Hepatic stellate cell (primary cell): ENCODE data around the gene SIGLEC9.
A peak's percentile ranks its signal among the peaks of the same experiment; 100 is the strongest.

Experiments
- DNase-seq: peaks from one replicate; pipeline ENCODE4 v3.0.0; 2011; ENCODE audit warnings: low spot score

The SIGLEC9 gene

DNA sequence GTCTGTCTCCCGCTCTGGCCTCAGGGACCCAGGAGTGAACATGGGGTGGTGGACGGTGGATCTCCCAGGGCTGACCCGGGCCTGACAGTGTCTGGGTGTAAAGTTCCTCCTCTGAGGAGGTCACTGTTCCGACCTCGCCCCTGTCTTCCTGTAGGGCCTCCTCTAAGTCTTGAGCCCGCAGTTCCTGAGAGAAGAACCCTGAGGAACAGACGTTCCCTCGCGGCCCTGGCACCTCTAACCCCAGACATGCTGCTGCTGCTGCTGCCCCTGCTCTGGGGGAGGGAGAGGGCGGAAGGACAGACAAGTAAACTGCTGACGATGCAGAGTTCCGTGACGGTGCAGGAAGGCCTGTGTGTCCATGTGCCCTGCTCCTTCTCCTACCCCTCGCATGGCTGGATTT, at the start of gene SIGLEC9:
Gene SIGLEC9 (plus strand): TSS at position 178 of the 400 bp plus-strand sequence. CDS start 69 bp downstream, at position 247.
- no peak for DNase-seq

DNA sequence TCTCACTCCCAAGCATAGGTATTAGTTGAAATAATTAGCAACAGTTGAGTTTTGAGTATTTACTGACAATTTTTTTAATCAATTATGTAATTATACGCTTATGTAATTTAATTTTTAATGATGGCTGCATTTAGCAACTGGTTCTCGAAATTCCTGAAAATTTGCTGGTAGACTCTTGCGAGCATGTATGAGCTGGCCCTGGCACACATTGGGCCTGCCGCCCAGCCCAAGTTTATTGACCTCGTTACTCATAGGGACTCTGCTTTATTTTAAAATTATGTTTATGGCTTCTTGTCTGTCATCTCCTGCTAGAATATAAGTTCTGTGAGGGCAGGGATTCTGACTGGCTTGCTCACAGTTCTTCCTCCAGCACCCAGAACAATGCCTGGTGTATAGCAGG, 48.7 kb upstream of the SIGLEC9 start:
- no peak for DNase-seq

DNA sequence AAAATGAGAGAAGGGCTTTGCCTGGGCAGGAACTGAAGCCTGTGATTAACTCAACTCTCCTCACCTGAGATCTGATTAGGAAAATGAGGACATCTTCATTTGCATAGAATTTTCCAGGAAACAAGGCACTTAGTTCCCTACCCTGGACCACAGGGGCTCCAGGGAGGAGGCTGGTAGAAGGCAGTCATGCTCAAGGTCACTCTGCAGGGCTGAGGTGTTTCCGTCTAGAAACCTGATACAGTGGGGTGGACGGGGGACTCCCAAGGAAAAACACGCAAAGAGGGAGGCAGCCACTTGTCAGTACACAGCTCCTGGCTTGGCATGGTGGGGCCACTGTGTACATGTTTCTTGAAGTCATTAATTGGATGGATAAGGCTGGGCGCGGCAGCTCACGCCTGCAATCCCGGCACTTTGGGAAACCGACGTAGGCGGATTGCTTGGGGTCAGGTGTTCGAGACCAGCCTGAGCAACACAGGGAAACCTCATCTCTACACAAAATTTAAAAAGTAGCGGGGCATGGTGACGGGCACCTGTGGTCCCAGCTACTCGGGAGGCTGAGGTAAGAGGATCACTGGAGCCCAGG, 48.0 kb upstream of the SIGLEC9 start:
- no peak for DNase-seq

DNA sequence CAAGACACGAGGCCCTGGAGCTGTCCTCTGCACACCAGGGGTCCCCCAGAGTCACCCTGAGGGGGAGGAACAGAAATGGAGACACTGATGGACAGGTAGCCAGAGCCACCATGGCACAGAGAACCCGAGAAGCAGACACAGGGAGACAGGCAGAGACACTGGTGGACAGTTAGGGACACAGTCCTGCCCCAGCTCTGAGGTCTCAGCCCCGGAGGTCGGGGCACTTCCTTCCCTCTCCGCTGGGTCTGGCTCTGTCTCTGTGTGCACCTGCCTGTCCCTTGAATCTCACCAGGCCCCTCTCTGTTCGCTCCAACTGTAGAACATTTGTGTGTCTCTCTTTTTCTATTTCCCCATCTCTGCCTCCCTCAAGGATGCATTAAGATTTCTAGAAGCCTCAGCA, 46.6 kb upstream of the SIGLEC9 start:
- DNase-seq = no peak

DNA sequence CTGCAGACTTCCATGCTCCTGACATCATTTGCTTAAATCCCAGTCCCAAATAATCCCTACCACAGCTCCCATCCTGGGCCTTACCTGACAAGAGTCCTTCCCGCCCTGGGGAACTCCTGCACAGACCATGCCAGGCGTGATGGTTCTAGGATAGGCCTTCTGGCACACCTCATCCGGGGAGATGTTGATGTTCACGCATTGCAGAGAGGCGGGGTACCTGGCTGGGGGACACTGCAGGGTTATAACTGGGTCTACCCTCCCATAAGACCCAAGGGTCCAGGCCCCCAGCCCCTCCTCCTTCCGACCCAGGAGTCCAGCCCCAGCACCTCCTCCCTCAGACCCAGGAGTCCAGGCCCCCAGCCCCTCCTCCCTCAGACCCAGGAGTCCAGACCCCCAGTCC, 46.0 kb upstream of the SIGLEC9 start:
- no peak for DNase-seq

DNA sequence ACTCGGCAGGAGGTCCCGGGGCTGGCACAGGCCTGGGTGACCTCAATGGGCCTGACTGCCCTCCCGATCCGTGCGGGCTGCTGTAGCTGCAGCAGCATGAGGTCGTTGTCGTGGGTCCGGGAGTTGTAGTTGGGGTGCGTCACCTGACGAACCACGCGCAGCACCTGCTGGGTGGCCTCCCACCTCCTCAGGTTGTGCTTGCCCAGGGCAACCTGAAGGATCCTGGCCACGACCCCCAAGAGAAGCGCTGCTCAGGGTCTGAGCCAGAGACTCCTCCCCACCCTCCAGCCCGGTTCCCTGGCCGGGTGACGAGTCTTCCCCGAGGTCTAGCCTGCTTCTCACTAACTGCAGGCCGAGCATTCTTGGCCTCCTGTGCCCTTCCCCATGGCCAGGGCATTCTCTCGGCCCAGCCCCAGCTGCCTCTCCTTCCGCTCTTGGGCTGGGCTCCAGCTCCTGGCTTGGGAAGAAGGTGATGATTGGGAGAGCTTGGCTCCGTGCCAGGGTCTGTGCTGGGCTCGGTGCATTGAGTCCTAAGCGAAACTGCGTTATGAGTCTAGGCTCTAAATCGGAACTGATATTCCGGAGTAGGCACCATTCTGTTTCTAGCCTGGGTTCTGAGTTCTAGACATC, 45.1 kb upstream of the SIGLEC9 start:
- no peak for DNase-seq

DNA sequence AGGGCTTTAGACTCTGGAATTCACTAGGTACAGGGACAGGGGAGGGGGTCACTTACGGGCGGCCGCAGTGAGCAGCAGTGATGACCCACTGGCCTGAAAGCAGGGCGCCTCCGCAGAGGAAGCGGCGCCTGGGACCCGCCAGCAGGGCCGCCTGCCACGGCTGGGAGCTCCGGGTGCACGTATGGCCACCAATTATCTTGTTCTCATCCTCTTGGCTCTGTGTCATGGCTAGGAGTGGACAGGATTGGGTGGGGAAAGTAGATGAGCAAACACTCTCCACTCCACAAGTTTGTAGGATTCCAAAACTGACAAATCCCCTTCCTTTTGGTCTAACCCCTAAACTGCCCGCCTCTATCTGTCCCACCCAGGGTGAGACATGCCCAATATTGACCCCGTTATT, 43.2 kb upstream of the SIGLEC9 start:
- no peak for DNase-seq

DNA sequence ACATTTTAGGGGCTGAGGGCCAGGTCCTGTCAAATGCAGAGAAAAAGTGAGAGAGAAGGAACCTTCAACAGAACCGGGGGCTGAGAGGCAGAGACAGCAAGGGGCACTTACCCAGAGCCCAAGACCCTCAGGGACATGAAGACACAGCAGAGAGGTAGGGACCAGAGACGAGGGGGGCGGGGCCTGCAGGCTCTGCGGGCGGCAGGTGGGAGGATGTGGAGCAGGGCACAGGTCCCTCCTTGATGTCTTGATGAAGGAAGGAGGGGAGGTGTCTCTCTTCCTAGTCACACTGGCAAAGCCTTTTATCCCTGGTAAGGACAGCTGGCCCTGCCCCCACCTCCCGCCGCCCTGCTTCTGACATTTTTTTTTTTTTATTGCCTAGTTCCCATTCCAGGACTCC, 42.1 kb upstream of the SIGLEC9 start, which contains the start of gene KLK14:
Gene KLK14 (minus strand): TSS at position 277 of the 400 bp plus-strand sequence. CDS start 273 bp downstream, at position 4.
- no peak for DNase-seq

DNA sequence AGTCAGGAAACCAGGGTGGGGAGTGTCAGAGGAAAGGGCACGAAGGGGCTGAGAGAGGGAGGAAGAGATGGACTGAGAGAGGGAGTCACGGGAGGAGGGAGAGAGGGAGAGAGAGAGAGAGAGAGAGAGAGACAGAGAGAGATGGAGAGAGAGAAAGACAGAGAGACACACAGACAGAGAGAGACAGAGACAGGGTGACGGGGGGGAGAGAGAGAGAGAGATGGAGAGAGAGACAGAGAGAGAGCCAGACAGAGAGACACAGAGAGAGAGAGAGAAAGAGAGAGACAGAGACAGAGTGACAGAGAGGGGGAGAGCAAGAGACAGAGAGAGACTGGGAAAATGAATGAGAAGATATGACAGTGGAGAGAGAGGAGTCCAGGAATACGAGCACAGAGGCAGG, 41.5 kb upstream of the SIGLEC9 start:
- no peak for DNase-seq

DNA sequence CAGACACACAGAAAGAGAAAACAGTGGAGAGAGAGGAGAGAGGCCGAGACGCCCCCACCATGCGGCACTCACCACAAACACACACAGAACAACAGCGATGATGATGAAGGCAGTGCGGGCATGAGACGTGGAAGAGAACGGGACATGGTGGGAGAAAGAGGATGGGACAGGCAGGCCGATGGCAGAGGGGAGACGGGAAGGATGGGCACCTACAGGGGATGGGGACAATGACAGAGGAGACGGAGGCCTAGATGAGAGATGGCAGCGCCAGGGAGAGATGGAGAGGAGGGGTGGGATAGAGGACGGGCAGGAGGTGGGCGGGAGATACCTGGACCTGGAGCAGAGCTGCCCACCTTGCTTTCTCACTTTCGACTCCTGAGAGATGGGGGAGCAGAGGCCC, 40.9 kb upstream of the SIGLEC9 start:
- DNase-seq = no peak

DNA sequence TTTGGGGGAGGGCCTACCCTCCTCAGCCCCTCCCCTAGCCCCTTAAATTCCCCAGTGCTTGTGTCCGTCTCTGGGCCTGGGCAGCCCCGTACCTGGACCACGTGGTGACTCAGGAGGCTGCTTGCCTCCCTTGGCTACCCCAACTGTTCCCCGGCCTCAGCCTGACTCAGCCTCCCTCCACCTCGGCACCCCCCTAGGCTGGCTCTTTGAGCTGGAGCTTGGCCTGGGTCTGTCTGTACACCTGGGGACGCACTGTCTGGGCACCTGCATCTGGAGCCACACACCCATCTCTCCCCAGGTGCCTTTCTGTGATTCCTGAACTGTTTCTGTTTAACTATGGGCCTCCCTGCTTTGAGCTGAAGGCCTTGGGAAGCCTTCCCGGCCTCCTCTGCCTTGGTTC, 40.2 kb upstream of the SIGLEC9 start:
- DNase-seq = no peak

DNA sequence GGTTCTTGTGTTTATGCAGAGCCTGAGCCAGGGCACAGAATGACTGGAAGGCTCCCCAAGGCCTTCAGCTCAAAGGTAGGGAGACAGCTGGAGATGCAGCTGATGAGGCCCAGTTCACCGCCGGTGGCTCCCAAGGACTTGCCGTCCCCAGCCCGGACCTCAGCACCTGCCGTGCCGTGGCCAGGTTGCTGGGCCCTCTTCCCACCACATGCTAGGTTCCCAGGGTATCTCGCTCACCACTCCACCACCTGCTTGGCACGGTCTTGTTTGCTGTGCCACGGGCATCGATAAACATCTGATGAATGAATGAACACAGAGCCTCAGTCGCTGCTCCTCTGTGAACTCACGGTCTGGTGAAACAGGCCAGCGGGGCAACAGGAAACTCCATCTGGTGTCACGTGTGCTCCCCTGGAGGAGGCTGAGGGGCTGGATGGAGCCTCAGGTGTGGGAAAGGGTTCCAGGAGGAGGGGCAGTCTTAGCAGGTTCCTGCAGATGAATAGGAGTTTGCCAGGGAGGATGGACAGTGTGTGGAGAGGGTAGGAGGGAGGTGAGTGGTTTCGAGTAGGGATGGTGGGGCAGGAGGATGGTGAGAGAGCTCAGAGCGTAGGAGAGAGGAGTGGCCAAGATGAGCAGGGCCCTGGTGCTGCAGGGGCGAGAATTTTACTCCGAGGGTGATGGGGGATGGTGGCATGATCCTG, 38.4 kb upstream of the SIGLEC9 start:
- no peak for DNase-seq

DNA sequence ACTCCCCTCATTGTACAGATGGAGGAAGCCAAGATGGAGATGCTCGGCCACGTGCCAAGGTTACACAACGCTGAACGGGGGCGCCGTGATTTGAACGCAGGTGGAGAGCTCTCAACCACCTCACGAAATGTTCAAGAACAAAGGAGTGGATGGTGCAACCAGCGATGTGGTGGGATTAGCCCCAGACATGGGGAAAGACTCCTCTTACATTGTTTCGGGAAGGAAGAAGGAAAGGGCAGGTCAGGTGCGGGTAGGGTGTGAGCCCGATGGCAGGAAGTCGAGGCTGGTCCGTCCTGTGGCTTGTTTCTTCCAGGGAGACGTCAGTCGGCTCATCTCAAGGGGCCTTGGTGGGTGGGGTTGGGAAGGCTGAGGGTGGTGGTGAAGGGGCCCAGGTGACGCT, 34.9 kb upstream of the SIGLEC9 start:
- DNase-seq = no peak

DNA sequence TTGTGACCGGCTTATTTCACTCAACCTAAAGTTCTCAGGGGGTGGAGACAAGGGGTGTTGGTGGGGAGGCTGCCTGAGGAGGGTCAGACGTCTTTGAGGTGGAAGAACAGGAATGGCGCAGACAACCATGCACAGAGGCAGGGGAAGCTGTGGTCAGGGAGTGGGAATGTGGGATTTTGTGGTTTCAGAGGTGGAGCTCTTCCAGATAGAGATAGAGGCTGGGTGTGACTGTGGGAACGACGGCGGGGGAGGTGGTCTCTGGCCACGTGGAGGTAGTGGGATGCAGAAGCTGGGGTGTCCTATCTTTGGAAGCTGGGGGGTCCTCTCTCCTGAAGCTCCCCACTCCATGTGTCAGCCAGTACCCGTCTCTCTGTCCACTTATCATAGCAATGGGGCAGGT, 34.2 kb upstream of the SIGLEC9 start:
- no peak for DNase-seq

DNA sequence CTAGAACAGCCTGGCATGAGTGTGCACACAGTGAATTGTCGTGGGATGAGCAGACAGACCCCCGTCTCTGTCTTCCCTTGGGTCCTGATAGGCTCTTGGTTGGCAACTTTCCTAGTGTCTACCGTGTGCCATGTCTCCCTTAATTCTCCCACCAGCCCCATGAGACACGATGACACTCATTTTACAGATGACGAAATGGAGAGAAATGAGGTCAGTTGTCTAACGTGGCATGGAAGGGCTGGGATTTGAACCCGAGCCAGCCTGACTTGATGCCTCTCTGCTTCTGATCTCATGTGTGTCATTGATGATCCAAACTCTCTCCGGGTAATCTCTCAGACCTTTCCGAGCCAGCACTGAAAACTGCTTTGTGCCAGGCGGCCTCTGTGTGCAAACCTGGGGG, 33.6 kb upstream of the SIGLEC9 start:
- DNase-seq = no peak

DNA sequence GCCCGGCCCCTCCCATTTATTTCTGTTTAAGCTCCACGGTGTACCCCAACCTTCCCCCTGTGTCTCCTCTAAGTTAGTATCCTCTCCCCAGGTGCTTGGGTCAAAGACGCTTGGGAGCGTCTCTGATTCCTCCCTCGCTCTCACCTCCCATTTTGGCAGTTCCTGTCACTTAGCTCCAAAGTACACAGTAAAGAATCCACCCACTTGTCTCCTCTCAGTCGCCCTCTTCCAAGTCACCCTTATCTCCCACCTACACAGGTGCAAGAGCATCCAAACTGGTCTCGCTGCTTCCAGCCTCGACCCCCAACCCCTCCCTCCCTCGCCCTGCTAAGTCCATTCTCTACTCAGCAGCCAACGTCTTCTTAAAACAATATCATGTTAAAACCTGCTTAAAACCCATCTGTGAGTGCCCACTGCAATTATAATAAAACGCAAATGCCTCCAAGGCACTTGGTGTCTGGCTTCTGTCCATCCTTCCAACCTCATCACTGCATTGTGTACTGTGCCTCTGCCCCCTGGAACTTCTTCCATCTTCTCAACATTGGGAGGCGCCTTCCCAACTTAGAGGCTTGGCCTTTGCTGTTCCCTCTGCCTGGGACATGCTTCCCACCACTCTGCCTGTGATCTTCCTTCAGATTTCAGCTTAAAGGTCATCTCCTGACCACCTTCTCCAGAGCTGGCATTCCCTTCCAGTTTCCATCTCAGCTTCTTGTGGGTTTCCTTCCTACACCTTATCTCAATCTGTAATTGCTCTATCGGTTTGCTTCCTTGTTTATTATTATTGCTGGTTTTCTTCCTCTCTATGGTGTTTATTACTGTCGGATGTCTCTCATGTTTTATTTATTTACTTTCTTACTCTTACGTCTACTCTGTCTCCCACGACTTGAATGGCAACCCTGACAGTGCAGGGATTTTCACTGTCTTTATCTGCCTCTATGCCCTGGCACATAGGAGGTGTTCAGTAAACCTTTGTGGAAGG, 32.5 kb upstream of the SIGLEC9 start:
- DNase-seq = no peak

DNA sequence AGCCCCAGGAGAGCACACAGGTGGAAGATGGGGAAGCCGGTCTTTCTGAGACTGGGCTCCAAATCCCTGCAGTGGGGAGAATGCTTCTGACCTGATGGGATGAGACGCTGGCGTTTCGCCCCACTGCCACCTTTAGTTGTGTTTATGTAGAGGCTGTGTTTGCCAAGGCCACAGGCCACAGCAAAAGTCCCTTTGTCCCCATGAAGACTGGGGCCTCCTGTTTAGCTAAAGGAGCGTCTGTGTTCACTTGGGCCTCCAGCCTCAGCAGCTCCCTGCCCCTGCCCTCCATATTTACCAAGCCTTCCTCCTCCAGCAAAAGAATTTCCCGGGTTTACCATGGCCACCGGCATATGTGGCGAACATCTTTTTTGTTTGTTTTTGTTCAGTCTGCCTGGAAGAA, 31.6 kb upstream of the SIGLEC9 start:
- DNase-seq = no peak

DNA sequence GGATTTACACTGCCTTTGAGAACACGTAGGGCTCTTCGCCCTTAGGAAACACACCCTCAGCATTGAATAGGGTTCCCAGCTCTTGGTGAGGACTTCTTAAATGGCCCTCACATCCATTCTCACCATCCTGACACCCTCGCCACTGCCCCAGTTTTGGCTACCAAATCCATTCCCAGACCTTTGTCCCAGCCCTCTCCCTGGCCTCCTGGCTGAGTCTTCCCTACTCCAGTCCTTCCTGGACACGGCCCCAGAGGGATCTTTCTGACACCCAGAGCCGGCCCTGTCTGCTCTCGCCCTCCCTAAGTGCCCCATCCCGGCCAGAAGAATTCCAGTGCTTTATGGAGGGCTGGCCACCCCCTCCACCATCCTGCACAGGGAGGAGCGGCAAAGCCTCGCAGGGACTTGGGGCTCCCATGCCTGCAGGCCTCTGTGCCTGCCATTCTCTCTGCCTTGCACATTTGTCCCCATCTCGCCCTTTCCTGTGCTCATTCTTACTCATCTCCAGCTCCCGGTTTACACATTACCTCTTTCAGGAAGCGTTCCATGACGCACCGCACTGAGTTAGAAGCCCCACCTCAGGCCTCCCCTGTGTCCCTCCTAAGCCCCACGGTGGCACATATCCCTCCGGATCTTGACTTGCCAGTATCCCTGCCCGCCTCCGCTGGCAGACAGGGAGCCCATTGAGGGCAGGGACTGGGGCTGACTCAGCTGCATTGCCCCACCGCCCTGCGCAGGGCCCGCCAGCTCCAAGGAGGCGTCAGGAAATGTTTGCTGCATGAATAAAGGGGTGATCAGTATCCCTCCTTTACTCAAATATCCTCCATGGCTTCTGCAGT, 31.0 kb upstream of the SIGLEC9 start:
- DNase-seq = no peak

DNA sequence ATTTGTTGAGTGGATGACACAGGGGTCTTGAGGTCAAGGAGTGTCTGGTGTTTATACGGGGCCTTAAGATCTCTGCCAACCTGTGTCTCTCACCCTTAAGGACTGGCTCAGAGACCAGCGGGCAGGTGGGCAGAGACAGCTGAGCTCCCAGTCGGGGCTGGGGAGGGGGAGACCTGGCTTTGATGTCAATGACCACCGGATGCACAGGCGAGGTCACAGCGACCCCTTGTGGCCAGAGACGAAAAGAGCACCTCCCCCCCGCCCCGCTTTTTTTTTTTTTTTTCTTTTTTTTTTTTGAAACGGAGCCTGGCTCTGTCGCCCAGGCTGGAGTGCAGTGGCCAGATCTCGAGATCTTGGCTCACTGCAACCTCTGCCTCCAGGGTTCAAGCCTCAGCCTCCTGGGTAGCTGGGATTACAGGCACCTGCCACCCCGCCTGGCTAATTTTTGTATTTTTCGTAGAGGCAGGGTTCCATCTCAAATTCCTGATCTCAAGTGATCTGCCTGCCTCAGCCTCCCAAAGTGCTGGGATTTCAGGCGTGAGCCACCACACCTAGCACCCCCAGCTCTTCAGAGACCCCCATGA, 29.9 kb upstream of the SIGLEC9 start:
- DNase-seq = peak; percentile 51

DNA sequence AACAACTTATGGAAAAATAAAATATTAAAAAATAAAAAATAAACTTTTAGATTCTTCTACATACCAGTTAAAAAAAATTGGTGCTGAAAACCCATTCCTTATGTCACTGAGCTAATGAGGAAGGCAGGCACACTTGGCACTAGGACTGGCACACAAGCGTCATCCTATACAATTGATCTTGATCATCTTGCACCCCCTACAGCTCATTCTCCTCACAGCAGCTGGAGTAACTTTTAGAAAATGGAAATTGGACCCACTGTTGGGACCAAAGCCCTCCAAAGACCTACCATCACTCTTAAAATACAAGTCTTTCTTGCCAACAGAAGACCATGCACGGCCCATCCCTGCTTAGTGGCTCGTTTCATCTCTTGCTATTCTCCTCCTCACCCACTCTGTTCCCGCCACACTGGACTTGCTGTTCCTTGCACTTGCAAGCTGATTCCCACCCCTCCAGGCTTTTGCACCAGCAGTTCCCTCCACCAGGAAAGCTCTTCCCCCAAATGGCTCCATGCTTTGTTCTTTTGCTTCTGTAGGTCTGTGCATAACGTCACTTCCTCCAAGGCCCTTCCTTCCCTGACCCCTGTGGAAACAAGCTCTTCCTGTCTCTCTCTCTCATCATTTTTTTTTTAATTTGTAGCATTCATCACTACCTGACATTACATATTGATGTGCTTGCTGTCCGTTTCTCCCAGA, 28.1 kb upstream of the SIGLEC9 start:
- DNase-seq = no peak
